Osteoblast (primary cell): ENCODE data around the gene ITSN1. TPM values are rescaled to one million over a fixed set of nuclear protein-coding genes. Genes with fewer than 3 reads are reported as not detected.

Experiments used
- DNase-seq: peaks from one replicate; pipeline ENCODE4 v3.0.0; 2011; ENCODE audit warnings: low spot score, mixed read lengths; ENCODE audit not compliant: insufficient read length; ENCODE audit errors: missing footprints
- H2AFZ ChIP-seq: 2 replicates; pipeline ENCODE4 v1.6.0; 2011; ENCODE audit warnings: mild to moderate bottlenecking, low read length
- H3K27ac ChIP-seq: 2 replicates; pipeline ENCODE4 v1.5.1; 2011; ENCODE audit warnings: mild to moderate bottlenecking, low read depth, low read length, moderate library complexity
- H3K27me3 ChIP-seq: 2 replicates; pipeline ENCODE4 v1.6.0; 2012; ENCODE audit warnings: mild to moderate bottlenecking, control low read depth, inconsistent platforms, low read length, moderate library complexity; ENCODE audit not compliant: insufficient read depth
- H3K36me3 ChIP-seq: 2 replicates; pipeline ENCODE4 v1.5.1; 2011; ENCODE audit warnings: mild to moderate bottlenecking, low read length, control low read depth, moderate library complexity; ENCODE audit not compliant: insufficient read depth
- H3K4me1 ChIP-seq: 2 replicates; pipeline ENCODE4 v1.5.1; 2011; ENCODE audit warnings: mild to moderate bottlenecking, low read length, control low read depth, moderate library complexity; ENCODE audit not compliant: insufficient read depth
- H3K4me2 ChIP-seq: 2 replicates; pipeline ENCODE4 v1.6.0; 2011; ENCODE audit warnings: mild to moderate bottlenecking, low read length; ENCODE audit not compliant: insufficient read depth
- H3K4me3 ChIP-seq: fragments of 200-600 bp; sonication (generic); 3 replicates; pipeline ENCODE4 v1.5.1; 2012; ENCODE audit warnings: mild to moderate bottlenecking, low read length, inconsistent platforms; ENCODE audit not compliant: insufficient read depth
- H3K79me2 ChIP-seq: 2 replicates; pipeline ENCODE4 v1.6.0; 2012; ENCODE audit warnings: mild to moderate bottlenecking, low read length, control low read depth, inconsistent platforms; ENCODE audit not compliant: insufficient read depth
- H3K9me3 ChIP-seq: 2 replicates; pipeline ENCODE4 v1.5.1; 2011; ENCODE audit warnings: low read depth, low read length, control low read depth
- H4K20me1 ChIP-seq: 2 replicates; pipeline ENCODE4 v1.6.0; 2012; ENCODE audit warnings: mild to moderate bottlenecking, low read length, control low read depth; ENCODE audit not compliant: insufficient read depth
- CTCF ChIP-seq: IDR thresholded peaks from 2 replicates; pipeline ENCODE4 v1.5.1; 2011; ENCODE audit warnings: mild to moderate bottlenecking, low read depth, low read length, moderate library complexity; ENCODE audit errors: extremely low read depth
- total RNA-seq: library from RNA; depleted of rRNA; stranded (reverse); fragments of >200 nt; gene quantifications from 2 replicates; pipeline ENCODE4 v1.2.3, GENCODE V29; 2012

The ITSN1 gene
- total RNA-seq, 1 donor = 42.7 TPM

GRCh38 chr21:33945652-33946270, 303.5 kb downstream of the ITSN1 start:
- Histone ChIP-seq H4K20me1 (no peaks in the 10 kb centered on the region), H3K4me1 (peaks cover 21% of the 10 kb centered on the region), H3K9me3 (no peaks in the 10 kb centered on the region), H3K4me2 (no peak overlapping the region), H2AFZ (no peak overlapping the region), H3K27me3 (no peaks in the 10 kb centered on the region), H3K27ac (no peak overlapping the region), H3K4me3 (no peak overlapping the region), H3K79me2 (no peaks in the 10 kb centered on the region), H3K36me3 (no peaks in the 10 kb centered on the region)
- no peak for TF ChIP-seq CTCF
- no peak for DNase-seq

GRCh38 chr21:33947451-33948095, 305.3 kb downstream of the ITSN1 start:
- no peaks in the 10 kb centered on the region for H3K9me3 ChIP-seq
- H2AFZ ChIP-seq = peak overlapping the region; percentile 60
- H3K27ac ChIP-seq = peak overlapping the region; percentile 72
- no peaks in the 10 kb centered on the region for H3K36me3 ChIP-seq
- H3K27me3 ChIP-seq = no peaks in the 10 kb centered on the region
- peak overlapping the region; percentile 74 for H3K4me2 ChIP-seq
- no peaks in the 10 kb centered on the region for H3K79me2 ChIP-seq
- H4K20me1 ChIP-seq = no peaks in the 10 kb centered on the region
- H3K4me3 ChIP-seq = peak overlapping the region; percentile 59
- DNase-seq = peak; percentile 93
- peaks cover 25% of the 10 kb centered on the region for H3K4me1 ChIP-seq
- no peak for TF ChIP-seq CTCF

GRCh38 chr21:33948096-33948950, 306.0 kb downstream of the ITSN1 start:
- DNase-seq = peak; percentile 59
- H4K20me1 ChIP-seq = no peaks in the 10 kb centered on the region
- H2AFZ ChIP-seq = peak overlapping the region; percentile 37
- no peaks in the 10 kb centered on the region for H3K79me2 ChIP-seq
- H3K27me3 ChIP-seq = no peaks in the 10 kb centered on the region
- H3K4me1 ChIP-seq = peaks cover 25% of the 10 kb centered on the region
- H3K4me2 ChIP-seq = peak overlapping the region; percentile 74
- H3K27ac ChIP-seq = peak overlapping the region; percentile 72
- TF ChIP-seq CTCF = no peak
- peak overlapping the region; percentile 59 for H3K4me3 ChIP-seq
- H3K9me3 ChIP-seq = no peaks in the 10 kb centered on the region
- H3K36me3 ChIP-seq = no peaks in the 10 kb centered on the region
